NCI-H2171 (cell line): ENCODE measurements around the gene CHRNE.
A peak's percentile ranks its signal among the peaks of the same experiment; 100 is the strongest.
"Not testable (repeated sequence)": the region's sequence is repeated elsewhere in the genome, so short reads cannot be mapped to it uniquely, and the experiment has no call there.

ENCODE experiments used
- DNase-seq: peaks from one replicate; lab custom pipeline; 2025; lab: John Stamatoyannopoulos, UW

CHRNE gene

GRCh38 chr17:4939796-4940554 is 37.1 kb upstream of the CHRNE start, which contains the start of the genes RNF167 and SLC25A11:
TSS of gene RNF167 (plus strand) at chr17:4940268. CDS start at chr17:4940910, 642 bp downstream.
TSS of gene SLC25A11 (minus strand) at chr17:4940046. CDS start at chr17:4939910, 136 bp downstream.
- peak; percentile 99 for DNase-seq

GRCh38 chr17:4939546-4939795 is 36.6 kb upstream of the CHRNE start:
- DNase-seq = no peak

- DNase-seq = no peak
Observed at GRCh38 chr17:4938688-4939545, 36.0 kb upstream of the CHRNE start.

GRCh38 chr17:4938069-4938491 is 35.2 kb upstream of the CHRNE start:
- no peak for DNase-seq

- DNase-seq = no peak
Observed at GRCh38 chr17:4937553-4937952, 34.7 kb upstream of the CHRNE start.

- no peak for DNase-seq
Observed at GRCh38 chr17:4936436-4936835, 33.5 kb upstream of the CHRNE start.

- no peak for DNase-seq
Observed at GRCh38 chr17:4935650-4936049, 32.8 kb upstream of the CHRNE start.

GRCh38 chr17:4934173-4934979 is 31.5 kb upstream of the CHRNE start:
- DNase-seq = no peak

- DNase-seq = no peak
Observed at GRCh38 chr17:4933646-4934045, 30.7 kb upstream of the CHRNE start.

- DNase-seq = no peak
Observed at GRCh38 chr17:4932756-4933155, 29.9 kb upstream of the CHRNE start.

- no peak for DNase-seq
Observed at GRCh38 chr17:4931963-4932362, 29.1 kb upstream of the CHRNE start, which contains the start of gene GP1BA. TSS of gene GP1BA (plus strand) at chr17:4932277. CDS start at chr17:4932605, 328 bp downstream.

- no peak for DNase-seq
Observed at GRCh38 chr17:4928881-4929280, 26.0 kb upstream of the CHRNE start.

- DNase-seq = not testable (repeated sequence)
Observed at GRCh38 chr17:4926577-4927335, 23.9 kb upstream of the CHRNE start.

GRCh38 chr17:4921320-4921719 is 18.4 kb upstream of the CHRNE start:
- no peak for DNase-seq

- DNase-seq = no peak
Observed at GRCh38 chr17:4920351-4921048, 17.6 kb upstream of the CHRNE start.

GRCh38 chr17:4919511-4920047 is 16.7 kb upstream of the CHRNE start:
- DNase-seq = no peak

- DNase-seq = not testable (repeated sequence)
Observed at GRCh38 chr17:4914551-4914950, 11.7 kb upstream of the CHRNE start.

- no peak for DNase-seq
Observed at GRCh38 chr17:4913994-4914393, 11.1 kb upstream of the CHRNE start.

- DNase-seq = peak; percentile 41
Observed at GRCh38 chr17:4908711-4909496, 6.0 kb upstream of the CHRNE start.

- DNase-seq = no peak
Observed at GRCh38 chr17:4908301-4908700, 5.4 kb upstream of the CHRNE start.
